Raji (cell line): Measurements from ENCODE around the gene SPRYD3.

Source experiments
- POLR2A ChIP-seq: IDR thresholded peaks from 2 replicates; pipeline ENCODE4 v1.6.1; 2011; ENCODE audit warnings: low read depth, low read length, control low read depth; ENCODE audit not compliant: insufficient read depth

SPRYD3 gene

DNA sequence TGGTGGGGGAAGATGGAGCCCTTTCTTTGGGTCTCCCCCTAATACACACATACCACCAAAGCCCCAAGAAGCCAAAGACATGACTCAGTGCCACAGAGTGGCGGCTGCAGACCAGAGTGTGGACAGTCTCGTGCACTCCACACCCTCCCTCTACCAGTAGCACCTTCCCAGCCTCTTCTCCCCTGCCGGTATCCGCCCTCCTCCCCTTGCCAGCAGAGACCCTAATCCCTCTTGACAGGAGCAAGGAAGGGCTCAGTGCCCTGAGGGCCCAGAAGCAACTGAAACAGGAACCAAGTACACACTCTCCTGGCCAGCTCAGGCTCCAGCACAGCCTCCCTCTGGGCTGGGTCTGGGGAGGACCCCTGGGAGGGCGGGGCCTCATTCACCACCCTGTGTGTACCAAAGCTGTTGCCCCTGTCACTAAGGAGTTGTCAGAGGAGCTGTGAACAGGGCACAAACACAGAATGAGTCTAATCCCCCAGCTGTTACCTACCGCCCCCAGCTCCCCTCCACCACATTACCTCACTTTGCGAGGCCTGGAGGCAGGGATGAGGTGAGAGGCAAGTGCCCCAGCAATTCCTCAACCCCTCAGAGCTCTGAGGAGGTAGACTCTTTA lies 8.2 kb downstream of the SPRYD3 start:
- no peak for TF ChIP-seq POLR2A

DNA sequence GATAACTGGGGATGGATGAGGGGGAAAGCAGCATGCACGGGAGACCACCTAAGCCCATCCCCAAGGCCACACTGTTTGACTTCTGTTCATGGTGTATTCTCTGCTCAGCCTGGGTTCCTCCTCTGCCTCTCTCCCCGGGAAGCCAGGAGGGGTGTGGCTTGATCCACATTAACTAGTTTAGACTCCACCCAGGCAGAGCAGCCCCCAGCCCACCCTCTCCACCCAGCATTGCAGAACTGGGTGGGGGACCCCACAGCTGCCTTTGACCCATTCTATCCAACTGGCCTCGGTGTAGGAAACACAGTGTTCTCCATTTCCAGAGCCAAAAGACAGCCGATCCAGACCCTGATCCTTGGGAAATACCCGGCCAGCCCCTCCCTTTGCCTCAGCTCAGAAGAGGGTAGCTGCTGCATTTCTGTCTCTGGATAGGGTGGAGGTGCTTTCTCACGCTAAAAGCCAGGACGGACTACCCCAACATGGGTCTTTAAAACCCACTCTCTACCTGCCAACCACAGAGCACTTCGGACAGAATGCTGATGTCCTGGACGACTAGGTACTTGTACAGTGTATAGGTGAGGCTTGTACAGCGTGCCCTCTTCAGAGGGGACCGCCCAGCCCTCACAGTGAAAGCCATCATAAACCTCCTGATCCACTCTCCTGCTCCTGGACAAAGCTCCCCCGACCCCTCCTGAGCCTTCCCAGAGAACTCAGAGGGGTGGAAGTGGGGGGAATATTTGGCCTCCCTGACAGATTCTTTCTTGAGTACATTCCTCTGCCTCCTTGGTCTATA lies 9.4 kb downstream of the SPRYD3 start:
- TF ChIP-seq POLR2A, result no peak

DNA sequence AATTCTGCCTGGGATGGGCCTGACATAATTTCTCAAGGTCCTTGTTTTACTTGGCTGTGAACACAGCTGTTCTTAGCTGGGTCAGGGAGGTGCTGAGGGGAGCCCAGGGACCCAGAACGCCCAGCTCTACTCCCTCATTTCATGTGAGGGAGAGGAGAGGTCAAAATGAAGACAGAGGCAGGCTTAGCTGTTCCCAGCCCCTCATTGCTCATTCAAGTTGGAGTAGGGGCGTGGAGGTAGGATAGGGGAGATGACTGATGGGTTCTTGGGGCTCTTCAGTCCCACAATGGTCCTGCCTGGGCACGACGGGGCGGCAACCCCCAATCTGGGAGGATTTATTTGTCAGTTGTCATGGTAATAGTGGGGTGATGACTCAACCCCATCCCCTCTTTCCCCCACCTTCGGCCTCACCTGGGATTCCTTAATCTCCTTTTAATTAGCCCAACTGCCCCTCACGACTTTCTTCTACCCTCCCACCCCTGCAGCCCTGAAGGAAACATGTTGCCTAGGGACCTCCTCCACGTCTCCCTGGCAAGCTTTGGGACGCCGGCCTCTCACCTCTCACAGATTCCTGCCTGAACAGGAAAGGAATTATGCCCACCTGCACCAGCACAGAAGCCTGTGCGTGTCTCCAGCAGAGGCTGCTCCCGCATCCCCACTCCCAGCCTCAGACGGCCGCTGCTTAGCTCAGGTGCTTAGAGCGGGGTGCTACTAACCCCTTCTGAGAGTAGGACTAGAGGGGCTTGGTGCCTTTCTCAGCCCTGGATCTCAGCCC lies 10.2 kb downstream of the SPRYD3 start:
- TF ChIP-seq POLR2A, result no peak

DNA sequence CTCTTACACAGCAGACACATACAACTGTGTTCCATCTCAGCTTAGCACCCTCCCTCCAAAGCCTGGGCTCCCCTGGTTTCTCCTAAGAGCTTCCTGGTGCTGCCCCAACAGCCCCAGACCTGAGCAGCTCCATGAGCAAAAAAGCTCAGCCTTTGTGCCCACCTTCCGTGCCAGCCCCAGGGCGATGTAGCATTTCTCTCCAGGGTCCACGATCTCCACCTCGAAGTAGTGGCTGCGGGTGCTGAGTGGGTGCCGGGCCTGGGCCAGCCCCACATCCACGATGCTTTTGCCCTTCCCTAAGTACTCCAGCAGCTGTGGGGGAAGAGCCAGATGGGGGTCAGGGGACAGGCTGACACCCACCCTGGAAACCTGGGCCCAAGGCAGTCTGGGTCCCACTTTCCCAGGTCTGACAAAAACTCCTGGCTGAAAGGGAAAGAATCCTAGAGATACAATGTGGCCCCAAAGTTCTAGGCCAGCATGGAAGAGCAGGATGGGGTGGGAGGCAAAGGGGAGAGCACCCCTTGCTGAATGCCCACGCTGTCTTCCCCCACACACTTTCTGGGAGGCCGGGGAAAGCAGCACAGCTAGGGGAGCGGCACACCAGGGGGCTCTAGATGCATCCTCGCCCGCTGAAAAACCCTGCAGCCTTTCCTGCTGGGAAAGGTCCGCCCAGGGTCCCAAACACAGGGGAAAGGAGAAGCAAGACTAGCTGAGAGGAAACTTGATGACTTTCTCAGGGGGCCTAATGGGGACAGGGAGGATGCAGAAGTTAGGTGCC lies 11.0 kb downstream of the SPRYD3 start:
- TF ChIP-seq POLR2A, result no peak

DNA sequence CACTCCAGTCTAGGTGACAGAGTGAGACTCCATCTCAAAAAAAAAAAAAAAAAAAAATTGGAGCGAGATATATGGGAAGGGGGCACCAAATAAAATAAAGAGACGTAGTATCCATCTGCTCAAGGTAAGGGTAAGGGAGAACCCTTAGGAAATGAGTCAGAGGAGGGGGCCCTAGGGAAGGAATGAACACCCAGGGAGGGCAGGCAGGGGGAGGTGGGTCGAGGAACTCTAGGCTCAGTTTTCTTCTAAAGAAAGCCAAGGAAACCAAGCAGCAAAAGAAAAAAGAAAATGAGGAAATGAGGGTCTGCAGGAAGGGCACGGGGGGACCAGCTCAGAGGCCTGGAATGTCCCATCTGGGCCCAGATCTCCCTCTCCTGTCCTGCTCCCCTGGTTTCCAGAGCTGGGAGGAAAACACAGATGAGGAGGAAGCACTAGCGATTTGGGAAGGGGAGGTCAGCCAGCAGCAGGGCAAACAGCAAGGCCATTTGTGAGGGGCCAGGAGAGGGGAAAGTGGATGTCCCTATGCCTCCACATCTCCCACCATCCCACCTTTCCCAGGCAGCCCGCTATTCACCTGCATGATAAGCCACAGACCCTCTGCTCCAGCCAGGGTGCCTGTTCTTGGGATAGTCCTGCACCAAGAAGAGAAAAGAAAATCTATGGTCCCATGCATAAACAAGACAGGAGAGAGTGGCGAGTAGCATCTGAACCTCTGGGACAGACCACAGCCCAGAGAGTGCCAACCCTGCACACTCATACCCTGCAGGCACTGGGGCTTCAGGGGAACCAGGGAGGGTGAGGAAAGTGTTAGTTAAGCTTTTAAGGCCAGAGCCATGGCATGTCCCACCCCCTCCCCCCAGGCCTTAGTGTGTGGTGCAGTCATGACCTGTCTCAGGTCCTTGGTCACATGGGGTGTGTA lies 11.9 kb downstream of the SPRYD3 start:
- no peak for TF ChIP-seq POLR2A

DNA sequence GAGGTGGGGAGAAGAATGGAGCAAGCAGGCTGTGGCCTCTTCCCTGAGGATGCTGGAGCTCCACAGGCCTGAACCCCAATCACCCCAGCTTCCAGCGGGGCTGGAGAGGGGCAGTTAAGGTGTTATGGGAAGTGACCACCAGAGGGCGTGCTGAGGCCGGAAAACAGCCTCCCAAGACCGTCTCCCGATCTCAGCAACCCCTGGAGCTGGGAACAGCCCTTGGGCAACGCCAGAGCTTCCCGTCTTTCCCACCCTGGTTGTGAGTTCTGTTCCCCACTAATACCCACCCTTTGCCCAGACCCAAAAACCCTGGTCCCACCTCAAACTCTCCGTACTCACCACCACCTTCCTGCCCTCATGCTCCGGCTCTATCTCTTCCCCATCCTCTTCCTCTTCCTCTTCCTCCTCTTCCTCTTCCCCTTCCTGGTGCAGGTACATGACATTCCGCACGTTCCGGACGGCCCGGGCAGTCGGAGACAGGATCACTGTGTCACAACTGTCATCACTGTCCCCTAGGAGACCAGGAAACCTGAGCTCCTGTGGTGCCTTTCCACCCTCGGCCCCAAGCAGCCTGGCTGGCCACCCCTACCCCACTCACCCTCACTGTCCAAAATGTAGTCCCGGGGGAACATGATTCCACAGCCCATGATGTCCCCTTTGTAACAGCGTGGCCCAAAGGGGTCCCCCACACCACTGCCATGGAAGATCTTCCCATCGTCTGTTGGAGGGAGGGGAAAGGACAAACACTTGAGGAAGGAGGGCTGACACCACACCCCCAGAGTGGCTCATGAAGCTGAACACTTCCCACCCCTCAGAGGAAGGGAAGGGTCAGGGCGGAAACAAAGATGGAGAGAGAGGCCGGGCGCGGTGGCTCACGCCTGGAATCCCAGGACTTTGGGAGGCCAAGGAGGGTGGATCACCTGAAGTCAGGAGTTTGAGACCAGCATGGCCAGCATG lies 12.9 kb downstream of the SPRYD3 start:
- no peak for TF ChIP-seq POLR2A

DNA sequence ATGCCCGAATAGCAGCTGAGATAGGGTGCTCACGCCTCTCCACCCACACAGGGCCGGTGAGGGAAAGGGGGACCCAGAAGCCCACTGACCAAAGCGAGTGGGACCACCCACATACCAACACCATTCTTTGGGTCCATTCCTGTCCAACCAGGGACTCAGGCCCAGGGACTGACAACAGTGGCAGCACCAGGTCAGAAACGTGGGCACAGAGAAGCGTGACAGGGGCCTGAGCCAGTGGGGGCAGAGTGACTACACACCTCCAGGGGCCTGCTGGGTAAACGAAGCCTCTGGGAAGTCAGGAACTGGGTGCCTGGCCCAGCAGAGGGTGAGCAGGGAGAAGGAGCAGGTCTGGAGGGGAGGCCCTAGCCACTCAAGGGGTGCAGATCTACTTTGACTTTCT lies 13.7 kb downstream of the SPRYD3 start:
- TF ChIP-seq POLR2A, result no peak

DNA sequence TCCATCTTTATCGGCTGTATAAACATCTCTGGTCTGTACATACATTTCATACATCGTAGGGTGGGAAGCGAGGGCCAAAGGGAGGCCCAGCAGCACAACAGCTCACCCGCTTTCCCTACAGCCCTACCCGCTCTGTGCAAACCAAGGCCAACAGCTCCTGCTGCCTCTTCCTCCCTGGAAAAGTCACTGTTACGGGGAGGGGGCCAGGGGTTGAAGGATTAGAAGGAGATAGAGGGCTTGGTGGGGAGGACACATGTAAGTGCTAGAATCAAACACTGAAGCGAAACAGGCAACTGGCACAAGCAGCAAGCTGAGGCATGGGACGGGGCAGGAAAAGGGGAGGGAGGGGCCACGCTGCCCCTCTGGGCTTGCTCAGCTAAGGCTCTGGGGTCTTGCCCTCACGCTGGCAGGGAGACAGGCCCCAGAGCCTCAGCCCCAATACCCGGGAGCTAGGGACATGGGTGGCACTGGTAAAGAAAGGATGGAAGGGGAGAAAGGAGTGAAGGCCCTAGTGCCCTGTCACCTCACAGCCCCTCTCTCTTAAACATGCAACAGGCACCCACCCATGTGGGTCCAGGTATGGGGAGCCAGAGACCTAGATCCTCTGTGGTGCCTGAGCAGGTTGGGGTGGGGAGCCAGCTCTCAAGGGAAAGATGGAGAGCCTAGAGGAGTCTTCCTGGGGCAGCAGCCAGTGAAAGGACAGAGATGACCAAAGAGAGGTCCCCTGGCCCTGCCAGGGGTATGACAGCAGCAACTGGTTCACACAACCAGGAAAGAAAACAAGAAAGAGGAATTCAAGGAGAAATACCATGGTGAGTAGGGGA lies 14.4 kb downstream of the SPRYD3 start:
- TF ChIP-seq POLR2A, result no peak

DNA sequence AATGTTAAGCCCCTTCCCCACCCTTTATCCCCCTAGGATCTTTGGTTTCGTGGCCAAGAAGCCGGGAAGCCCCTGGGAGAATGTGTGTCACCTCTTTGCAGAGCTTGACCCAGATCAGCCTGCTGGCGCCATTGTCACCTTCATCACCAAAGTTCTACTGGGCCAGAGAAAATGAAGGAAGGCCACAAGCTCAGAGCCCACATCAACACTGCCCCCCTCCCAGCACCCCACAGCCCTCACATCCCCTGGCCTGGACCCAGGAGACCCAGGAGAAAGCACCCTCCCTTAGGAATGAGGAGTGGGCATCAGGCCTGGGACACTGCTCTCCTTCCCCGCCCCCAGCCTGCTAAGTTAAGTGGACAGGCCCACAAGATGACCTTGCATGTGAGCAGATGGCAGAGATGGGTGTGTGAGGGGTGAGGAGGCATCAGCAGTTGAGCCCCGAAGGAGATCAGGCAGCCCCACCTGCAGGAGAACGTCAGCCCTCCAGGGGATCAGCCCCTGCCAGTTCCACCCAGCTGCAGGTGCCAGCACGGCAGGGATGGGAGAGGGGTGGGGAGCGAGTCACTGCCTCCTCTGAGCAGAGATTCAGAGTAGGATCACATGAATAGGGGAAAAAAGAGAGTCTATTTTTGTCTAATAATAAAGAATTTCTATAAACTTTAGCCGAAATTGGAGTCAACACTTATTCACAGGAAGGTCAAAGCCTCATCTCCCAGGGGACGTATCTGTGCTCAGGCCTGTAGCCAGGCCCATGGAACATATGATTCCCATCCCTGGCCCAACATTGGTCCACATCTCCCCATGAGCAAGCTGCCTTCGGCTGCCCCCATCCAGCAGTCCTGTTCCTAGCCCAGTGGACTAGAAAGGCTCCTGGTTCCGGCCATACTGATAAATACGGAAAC lies 15.2 kb downstream of the SPRYD3 start:
- no peak for TF ChIP-seq POLR2A

DNA sequence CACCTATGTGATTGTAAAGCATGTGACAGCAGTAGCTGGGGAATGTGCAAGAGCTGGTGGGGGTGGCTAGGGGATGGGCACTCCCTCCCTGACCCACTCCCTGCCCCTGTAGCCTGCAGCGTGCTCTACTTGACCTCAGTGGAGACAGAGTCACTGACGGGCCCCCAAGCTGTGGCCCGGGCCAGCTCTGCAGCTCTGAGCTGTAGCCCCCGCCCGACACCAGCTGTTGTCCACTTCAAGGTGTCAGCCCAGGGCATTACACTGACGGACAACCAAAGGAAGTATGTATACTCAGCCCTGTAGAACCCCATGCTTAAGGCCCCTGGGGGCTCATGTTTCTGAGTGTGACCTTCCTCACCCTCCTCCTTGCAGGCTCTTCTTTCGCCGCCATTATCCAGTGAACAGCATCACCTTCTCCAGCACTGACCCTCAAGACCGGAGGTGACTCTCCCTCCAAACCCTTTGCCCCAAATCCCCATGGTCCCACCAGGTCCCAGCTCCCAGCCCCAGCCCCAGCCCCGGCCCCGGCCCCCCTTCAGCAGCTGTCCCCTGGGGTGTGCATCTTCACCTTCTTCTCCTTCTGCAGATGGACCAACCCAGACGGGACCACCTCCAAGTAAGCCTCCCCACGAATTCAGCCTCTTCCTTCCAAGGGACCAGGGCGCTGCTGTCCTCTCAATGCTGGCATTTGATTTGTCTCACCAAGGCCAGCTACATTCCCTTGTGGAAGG lies 16.0 kb downstream of the SPRYD3 start:
- TF ChIP-seq POLR2A, result no peak

DNA sequence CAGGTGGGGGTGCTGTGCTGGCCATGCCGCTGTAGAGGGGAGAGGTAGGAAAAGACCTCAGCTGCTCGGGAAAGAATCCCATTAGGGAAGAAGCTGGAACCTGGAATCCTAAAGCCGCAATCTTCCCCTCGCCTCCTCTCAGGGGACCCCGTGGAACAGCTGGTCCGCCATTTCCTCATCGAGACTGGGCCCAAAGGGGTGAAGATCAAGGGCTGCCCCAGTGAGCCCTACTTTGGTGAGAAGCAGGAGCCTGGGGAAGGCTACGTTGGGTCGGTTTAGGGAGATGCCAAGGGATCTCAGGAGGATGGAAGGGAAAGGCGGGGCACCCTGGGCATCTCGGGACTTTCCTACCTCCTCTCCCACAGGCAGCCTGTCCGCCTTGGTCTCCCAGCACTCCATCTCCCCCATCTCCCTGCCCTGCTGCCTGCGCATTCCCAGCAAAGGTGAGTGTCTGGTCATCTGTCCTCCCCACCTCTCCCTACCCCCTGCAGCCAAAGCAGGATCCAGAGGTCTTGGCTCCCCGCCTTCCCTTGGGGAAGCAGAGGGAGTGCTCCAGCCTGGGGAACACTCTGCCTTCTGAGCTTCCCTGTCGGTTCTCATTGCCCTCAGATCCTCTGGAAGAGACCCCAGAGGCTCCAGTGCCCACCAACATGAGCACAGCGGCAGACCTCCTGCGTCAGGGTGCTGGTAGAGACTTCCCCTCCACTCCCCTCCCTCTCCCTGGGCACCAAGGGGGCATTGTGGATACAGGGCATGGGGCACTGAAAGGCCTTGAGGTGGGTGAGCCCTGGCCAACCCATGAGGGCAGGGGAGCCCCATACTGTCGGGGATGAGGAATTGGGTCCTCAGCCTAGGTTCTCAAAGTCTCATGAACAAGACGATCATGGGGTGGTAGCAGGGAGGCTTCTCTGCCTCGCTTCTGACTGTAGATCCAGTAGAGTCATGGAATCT lies 16.9 kb downstream of the SPRYD3 start:
- no peak for TF ChIP-seq POLR2A
